HG02970 (cell line): ENCODE data around the gene ZNF891.

Source experiments
- ATAC-seq: cut with Tn5 transposase; IDR thresholded peaks from one replicate; pipeline ENCODE4 v1.9.1; 2021; ENCODE audit warnings: mild to moderate bottlenecking, moderate library complexity, moderate number of reproducible peaks; ENCODE audit not compliant: unreplicated experiment, low FRiP score

Gene ZNF891

GRCh38 chr12:133063556-133063955 is 66.5 kb downstream of the ZNF891 start:
- no peak for ATAC-seq

DNA sequence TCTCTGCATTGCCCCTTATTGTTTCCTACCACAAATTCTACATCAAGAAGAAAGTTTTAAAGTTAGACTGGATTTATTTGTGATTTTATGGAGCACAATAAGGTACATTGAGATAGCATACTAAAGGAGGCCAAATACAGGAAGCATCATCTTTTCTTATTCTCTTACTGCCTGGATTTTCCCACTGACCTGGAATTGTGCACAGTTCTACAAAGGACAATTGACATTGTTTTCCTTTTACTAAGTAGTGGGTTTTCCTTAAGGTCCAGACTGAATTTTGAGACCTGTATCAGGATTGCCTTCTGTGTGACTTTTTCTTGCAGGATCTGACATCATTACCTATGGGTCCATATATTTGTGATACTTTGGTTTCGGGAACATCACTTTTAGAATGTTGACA is 68.1 kb downstream of the ZNF891 start:
- no peak for ATAC-seq

GRCh38 chr12:133058203-133059113 is 71.6 kb downstream of the ZNF891 start:
- no peak for ATAC-seq

DNA sequence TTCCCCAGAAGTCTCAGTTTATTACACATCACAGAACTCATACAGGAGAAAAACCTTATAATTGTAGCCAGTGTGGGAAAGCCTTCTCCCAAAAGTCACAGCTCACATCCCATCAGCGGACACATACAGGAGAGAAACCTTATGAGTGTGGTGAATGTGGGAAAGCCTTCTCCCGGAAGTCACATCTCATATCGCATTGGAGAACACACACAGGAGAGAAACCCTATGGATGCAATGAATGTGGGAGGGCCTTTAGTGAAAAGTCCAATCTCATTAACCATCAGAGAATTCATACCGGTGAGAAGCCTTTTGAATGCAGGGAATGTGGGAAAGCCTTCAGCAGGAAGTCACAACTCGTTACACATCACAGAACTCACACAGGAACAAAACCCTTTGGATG is 72.6 kb downstream of the ZNF891 start:
- no peak for ATAC-seq
